Transverse colon (tissue), 4 donors: ENCODE measurements around the gene PKN1. TPM values are rescaled to one million over a fixed set of nuclear protein-coding genes. Genes with fewer than 3 reads are reported as not detected.

Experiments
- DNase-seq: peaks from one replicate; pipeline ENCODE4 v3.0.0-alpha.2; 2019
- H3K27ac ChIP-seq, 4 donors: fragments of 200-600 bp; sonication (generic); 2 replicates each; pipeline ENCODE4 v1.5.1; 2016 to 2018; ENCODE audit warnings: inconsistent platforms in 4 of 4
- H3K27me3 ChIP-seq: fragments of 200-600 bp; sonication (generic); 2 replicates; pipeline ENCODE4 v1.5.1; 2017; ENCODE audit warnings: inconsistent platforms
- H3K36me3 ChIP-seq, 4 donors: fragments of 200-600 bp; sonication (generic); 2 replicates each; pipeline ENCODE4 v1.5.1; 2017 to 2019; ENCODE audit warnings: inconsistent platforms in 4 of 4
- H3K4me1 ChIP-seq, 4 donors: fragments of 200-600 bp; sonication (generic); 2 replicates each; pipeline ENCODE4 v1.5.1; 2017 to 2020; ENCODE audit warnings: inconsistent platforms in 4 of 4
- H3K4me3 ChIP-seq, 4 donors: fragments of 200-600 bp; sonication (generic); 1 replicate in 1 of 4; 2 replicates in 3 of 4; pipeline versions ENCODE4 v1.5.1 to v1.6.1; 2017 to 2019; ENCODE audit warnings: inconsistent platforms in 4 of 4
- H3K9me3 ChIP-seq, 2 donors: fragments of 200-600 bp; sonication (generic); 2 replicates each; pipeline ENCODE4 v1.5.1; 2017 to 2019; ENCODE audit warnings: inconsistent platforms in 2 of 2
- CTCF ChIP-seq, 5 experiments: fragments of 200-600 bp in 3 of 5; fragments of 450-650 bp in 2 of 5; sonication (generic) in 3 of 5; IDR thresholded peaks; 1 replicate in 2 of 5; 2 replicates in 3 of 5; pipeline ENCODE4 v1.5.1; 2016 to 2017; ENCODE audit warnings: antibody characterized with exemption in 5 of 5, inconsistent platforms in 3 of 5, mild to moderate bottlenecking in 2 of 5, moderate library complexity in 1 of 5
- EP300 ChIP-seq: sonication (generic); formaldehyde crosslinking; IDR thresholded peaks from one replicate; pipeline ENCODE4 v1.6.1; 2017; ENCODE audit warnings: antibody characterized with exemption, low read depth
- POLR2A ChIP-seq: fragments of 450-650 bp; IDR thresholded peaks from one replicate; pipeline ENCODE4 v1.6.1; 2016; ENCODE audit warnings: antibody characterized with exemption, mild to moderate bottlenecking, moderate library complexity
- POLR2AphosphoS5 ChIP-seq, 3 donors: sonication (generic); formaldehyde crosslinking; IDR thresholded peaks; one replicate each; pipeline ENCODE4 v1.6.1; 2016; ENCODE audit warnings: antibody characterized with exemption in 3 of 3
- WGBS, 2 donors: methylation state at CpG; one replicate each; pipeline ENCODE4 v1.1.5; 2018; ENCODE audit warnings: low coverage in 1 of 2; 5-methylcytosine and 5-hydroxymethylcytosine counted together
- in situ Hi-C, 4 donors: fragments of 200-750 bp; cut with MboI; loops; one replicate each; pipeline versions ENCODE4 v1.15.0 to v1.15.1; 2017; ENCODE audit warnings: low sequenced_read_pairs in 3 of 4, low pct_ligation_motif_present in 1 of 4, low pct_unique_long_range_greater_than_20kb in 1 of 4
- intact Hi-C: fragments of 100-400 bp; cut with DNase I; formaldehyde crosslinking; loops from one replicate; pipeline ENCODE4 v1.15.1; 2023; ENCODE audit warnings: low total_unique reads
- total RNA-seq, 4 donors: library from RNA; depleted of rRNA; stranded (reverse); fragments of >200 nt; gene quantifications; one replicate each; pipeline ENCODE4 v1.1.0, GENCODE V29; 2016

Gene PKN1
- total RNA-seq, 4 donors from 2014 or later = 29.1 to 129 (median 55.0) TPM

- in situ Hi-C loops = loop anchor here in 1 of 4 donors (25.0 kb wide), 1 partner anchor 284 kb away; no protein-coding TSS in a partner anchor
- WGBS, 2 donors = 70 to 82% methylated on average over 24 to 45 of the region's 46 CpGs
- H3K36me3 ChIP-seq = no peaks in the 10 kb centered on the region
- no peaks in the 10 kb centered on the region for H3K9me3 ChIP-seq
- no peak for TF ChIP-seq CTCF (IDR thresholded peaks at IDR 0.05)
- TF ChIP-seq POLR2A = no peak
- TF ChIP-seq POLR2AphosphoS5 (IDR thresholded peaks at IDR 0.05) = no peak
- no peak for TF ChIP-seq EP300
- H3K27ac ChIP-seq = no peak overlapping the region
- intact Hi-C loops = loop anchor here (10.0 kb wide), 1 partner anchor 327 kb away; no protein-coding TSS in a partner anchor
- peaks cover 34% of the 10 kb centered on the region for H3K27me3 ChIP-seq
- H3K4me1 ChIP-seq = peaks cover 19 to 38% (median 31%) of the 10 kb centered on the region in 4 donors
- peak overlapping the region in 2 of 4 donors; percentile 25 to 38 for H3K4me3 ChIP-seq
- DNase-seq = no peak
Observed at GRCh38 chr19:14471436-14472187, 38.5 kb downstream of the PKN1 start.

- Histone ChIP-seq H3K4me3 (peak overlapping the region in 2 of 4 donors; percentile 25 to 38), H3K27ac (no peak overlapping the region)
Observed at GRCh38 chr19:14472202-14472938, 39.3 kb downstream of the PKN1 start.

GRCh38 chr19:14473073-14473977 lies 40.2 kb downstream of the PKN1 start:
- Histone ChIP-seq H3K36me3 (peaks cover 0 to 6% (median 0%) of the 10 kb centered on the region in 4 donors), H3K4me1 (peaks cover 19 to 43% (median 37%) of the 10 kb centered on the region in 4 donors), H3K4me3 (peak overlapping the region in 1 of 4 donors; percentile 24), H3K27ac (no peak overlapping the region), H3K9me3 (no peaks in the 10 kb centered on the region), H3K27me3 (peaks cover 34% of the 10 kb centered on the region)
- WGBS, 2 donors = 33 to 60% methylated on average over 1 to 57 of the region's 97 CpGs
- DNase-seq = no peak
- in situ Hi-C loops (loop anchor here in 1 of 4 donors (25.0 kb wide), 1 partner anchor 286 kb away; no protein-coding TSS in a partner anchor), intact Hi-C loops (loop anchor here (10.0 kb wide), 1 partner anchor 329 kb away; no protein-coding TSS in a partner anchor)
- no peak for TF ChIP-seq POLR2AphosphoS5 (IDR thresholded peaks at IDR 0.05)
- no peak for TF ChIP-seq POLR2A
- TF ChIP-seq EP300 = no peak
- TF ChIP-seq CTCF (IDR thresholded peaks at IDR 0.05) = no peak

More at GRCh38 chr19:14472202-14472938, 39.3 kb downstream of the PKN1 start:
- intact Hi-C loops (loop anchor here (10.0 kb wide), 1 partner anchor 328 kb away; no protein-coding TSS in a partner anchor), in situ Hi-C loops (loop anchor here in 1 of 4 donors (25.0 kb wide), 1 partner anchor 285 kb away; no protein-coding TSS in a partner anchor)
- peak; percentile 76 for DNase-seq
- Histone ChIP-seq H3K36me3 (no peaks in the 10 kb centered on the region), H3K4me1 (peaks cover 19 to 38% (median 34%) of the 10 kb centered on the region in 4 donors), H3K27me3 (peaks cover 34% of the 10 kb centered on the region), H3K9me3 (no peaks in the 10 kb centered on the region)
- 7% methylated on average over 32 of the region's 66 CpGs; no CpG with 5 or more reads in 1 of the 2 donors for WGBS, 2 donors
- TF ChIP-seq POLR2AphosphoS5 (IDR thresholded peaks at IDR 0.05) = peak in 1 of 3 donors; percentile 15
- peak; percentile 96 to 100 (median 99) for TF ChIP-seq CTCF (IDR thresholded peaks at IDR 0.05)
- TF ChIP-seq EP300 = no peak
